Vagina (tissue), 2 donors: ENCODE results near the gene PTPRN2. TPM values are rescaled to one million over a fixed set of nuclear protein-coding genes. Genes with fewer than 3 reads are reported as not detected.
"Not testable (repeated sequence)": the region's sequence is repeated elsewhere in the genome, so short reads cannot be mapped to it uniquely, and the experiment has no call there.

Experiments
- DNase-seq, 2 donors: peaks; one replicate each; pipeline ENCODE4 v3.0.0-alpha.2; 2017; ENCODE audit errors: extremely low spot score in 2 of 2
- H3K27ac ChIP-seq: fragments of 200-600 bp; sonication (generic); one replicate; pipeline ENCODE4 v1.5.1; 2019
- H3K27me3 ChIP-seq: fragments of 200-600 bp; sonication (generic); one replicate; pipeline ENCODE4 v1.5.1; 2019
- H3K36me3 ChIP-seq, 2 donors: fragments of 200-600 bp; sonication (generic); one replicate each; pipeline ENCODE4 v1.5.1; 2017 to 2019
- H3K4me1 ChIP-seq: fragments of 200-600 bp; sonication (generic); one replicate; pipeline ENCODE4 v1.5.1; 2019
- H3K4me3 ChIP-seq, 2 donors: fragments of 200-600 bp; sonication (generic); 1 replicate in 1 of 2; 2 replicates in 1 of 2; pipeline ENCODE4 v1.5.1; 2016 to 2019
- H3K9me3 ChIP-seq: fragments of 200-600 bp; sonication (generic); one replicate; pipeline ENCODE4 v1.5.1; 2019
- POLR2A ChIP-seq, 2 donors: fragments of 450-650 bp; IDR thresholded peaks; one replicate each; pipeline ENCODE4 v1.6.1; 2017; ENCODE audit warnings: antibody characterized with exemption in 2 of 2, mild to moderate bottlenecking in 2 of 2, moderate library complexity in 2 of 2
- POLR2AphosphoS5 ChIP-seq, 2 donors: sonication (generic); formaldehyde crosslinking; IDR thresholded peaks; one replicate each; pipeline ENCODE4 v1.9.0; 2017; ENCODE audit warnings: antibody characterized with exemption in 2 of 2, mild to moderate bottlenecking in 2 of 2, low read depth in 1 of 2; ENCODE audit not compliant: insufficient read depth in 1 of 2
- intact Hi-C: fragments of 100-400 bp; cut with DNase I; formaldehyde crosslinking; loops from one replicate; pipeline ENCODE4 v1.15.1; 2023
- total RNA-seq: library from RNA; depleted of rRNA; stranded (reverse); fragments of >200 nt; gene quantifications from one replicate; pipeline ENCODE4 v1.2.3, GENCODE V29; 2016
- TF ChIP-seq, protein P1 (sequence below), 3 experiments: fragments of 450-650 bp in 2 of 3; fragments of 200-600 bp in 1 of 3; sonication (generic) in 1 of 3; IDR thresholded peaks; one replicate each; pipeline ENCODE4 v1.5.1; 2017 to 2019; ENCODE audit warnings: antibody characterized with exemption in 3 of 3, mild to moderate bottlenecking in 2 of 3, moderate library complexity in 2 of 3

PTPRN2 gene
- total RNA-seq, 1 donor from 2014 or later: 7.4 TPM

DNA sequence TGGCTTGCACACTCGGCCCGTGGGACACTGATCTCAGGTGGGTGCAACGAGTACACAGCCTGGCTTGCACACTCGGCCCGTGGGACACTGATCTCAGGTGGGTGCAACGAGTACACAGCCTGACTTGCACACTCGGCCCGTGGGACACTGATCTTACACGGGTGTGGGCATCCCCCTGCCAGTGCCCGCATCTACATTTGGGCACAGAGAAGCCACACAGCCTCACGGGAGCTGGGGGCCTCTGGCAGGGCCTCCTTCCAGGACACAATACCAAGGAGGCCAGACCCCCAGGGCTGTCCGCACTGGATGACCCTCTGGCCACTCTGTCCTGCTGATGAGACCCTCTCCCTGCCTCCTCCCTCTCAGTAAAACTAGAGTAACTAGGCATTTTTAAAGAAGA, 920.4 kb downstream of the PTPRN2 start:
- Histone ChIP-seq H3K36me3 (no peaks in the 10 kb centered on the region), H3K4me1 (no peaks in the 10 kb centered on the region), H3K27ac (no peak overlapping the region), H3K9me3 (no peaks in the 10 kb centered on the region), H3K27me3 (no peaks in the 10 kb centered on the region), H3K4me3 (no peak overlapping the region)
- TF ChIP-seq POLR2A (IDR thresholded peaks at IDR 0.05) (no peak), POLR2AphosphoS5 (IDR thresholded peaks at IDR 0.05; ENCODE audit: insufficient read depth in 1 of 2, low read depth in 1 of 2) (no peak)
- intact Hi-C loops: no loop called here
- no peak for DNase-seq

DNA sequence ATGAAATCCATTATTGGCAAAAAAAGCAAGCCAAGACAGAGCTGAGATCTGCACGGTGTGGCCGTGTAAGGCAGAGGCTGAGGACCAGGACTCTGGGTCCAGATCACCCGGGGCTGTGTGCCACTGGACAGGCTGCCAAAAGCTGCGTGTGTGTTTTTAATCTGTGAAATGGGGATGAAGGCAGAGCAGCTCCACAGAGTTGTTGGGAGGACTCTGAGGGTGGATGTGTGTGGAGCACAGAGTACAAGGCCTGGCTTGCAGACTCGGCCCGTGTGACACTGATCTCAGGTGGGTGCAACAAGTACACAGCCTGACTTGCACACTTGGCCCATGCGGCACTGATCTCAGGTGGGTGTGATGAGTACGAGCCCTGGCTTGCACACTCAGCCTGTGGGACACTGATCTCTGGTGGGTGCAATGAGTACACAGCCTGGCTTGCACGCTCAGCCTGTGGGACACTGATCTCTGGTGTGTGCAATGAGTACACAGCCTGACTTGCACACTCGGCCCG, 921.0 kb downstream of the PTPRN2 start:
- TF ChIP-seq POLR2AphosphoS5 (IDR thresholded peaks at IDR 0.05; ENCODE audit: insufficient read depth in 1 of 2, low read depth in 1 of 2) (no peak), POLR2A (IDR thresholded peaks at IDR 0.05) (no peak)
- TF ChIP-seq, protein P1, sequence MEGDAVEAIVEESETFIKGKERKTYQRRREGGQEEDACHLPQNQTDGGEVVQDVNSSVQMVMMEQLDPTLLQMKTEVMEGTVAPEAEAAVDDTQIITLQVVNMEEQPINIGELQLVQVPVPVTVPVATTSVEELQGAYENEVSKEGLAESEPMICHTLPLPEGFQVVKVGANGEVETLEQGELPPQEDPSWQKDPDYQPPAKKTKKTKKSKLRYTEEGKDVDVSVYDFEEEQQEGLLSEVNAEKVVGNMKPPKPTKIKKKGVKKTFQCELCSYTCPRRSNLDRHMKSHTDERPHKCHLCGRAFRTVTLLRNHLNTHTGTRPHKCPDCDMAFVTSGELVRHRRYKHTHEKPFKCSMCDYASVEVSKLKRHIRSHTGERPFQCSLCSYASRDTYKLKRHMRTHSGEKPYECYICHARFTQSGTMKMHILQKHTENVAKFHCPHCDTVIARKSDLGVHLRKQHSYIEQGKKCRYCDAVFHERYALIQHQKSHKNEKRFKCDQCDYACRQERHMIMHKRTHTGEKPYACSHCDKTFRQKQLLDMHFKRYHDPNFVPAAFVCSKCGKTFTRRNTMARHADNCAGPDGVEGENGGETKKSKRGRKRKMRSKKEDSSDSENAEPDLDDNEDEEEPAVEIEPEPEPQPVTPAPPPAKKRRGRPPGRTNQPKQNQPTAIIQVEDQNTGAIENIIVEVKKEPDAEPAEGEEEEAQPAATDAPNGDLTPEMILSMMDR (IDR thresholded peaks at IDR 0.05): no peak

DNA sequence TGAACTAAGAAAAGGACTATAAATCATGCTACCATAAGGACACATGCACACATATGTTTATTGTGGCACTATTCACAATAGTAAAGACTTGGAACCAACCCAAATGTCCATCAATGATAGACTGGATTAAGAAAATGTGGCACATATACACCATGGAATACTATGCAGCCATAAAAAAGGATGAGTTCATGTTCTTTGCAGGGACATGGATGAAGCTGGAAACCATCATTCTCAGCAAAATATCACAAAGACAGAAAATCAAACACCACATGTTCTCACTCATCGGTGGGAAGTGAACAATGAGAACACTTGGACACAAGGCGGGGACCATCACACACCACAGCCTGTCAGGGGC, 922.0 kb downstream of the PTPRN2 start:
- intact Hi-C loops: not testable (repeated sequence)

More for the DNA sequence above, 921.0 kb downstream of the PTPRN2 start:
- no peak for DNase-seq
- H3K9me3 ChIP-seq: no peaks in the 10 kb centered on the region
- H3K4me1 ChIP-seq: no peaks in the 10 kb centered on the region
- no peaks in the 10 kb centered on the region for H3K36me3 ChIP-seq
- intact Hi-C loops: no loop called here
- H3K27me3 ChIP-seq: no peaks in the 10 kb centered on the region
- H3K4me3 ChIP-seq: no peak overlapping the region
- H3K27ac ChIP-seq: no peak overlapping the region

DNA sequence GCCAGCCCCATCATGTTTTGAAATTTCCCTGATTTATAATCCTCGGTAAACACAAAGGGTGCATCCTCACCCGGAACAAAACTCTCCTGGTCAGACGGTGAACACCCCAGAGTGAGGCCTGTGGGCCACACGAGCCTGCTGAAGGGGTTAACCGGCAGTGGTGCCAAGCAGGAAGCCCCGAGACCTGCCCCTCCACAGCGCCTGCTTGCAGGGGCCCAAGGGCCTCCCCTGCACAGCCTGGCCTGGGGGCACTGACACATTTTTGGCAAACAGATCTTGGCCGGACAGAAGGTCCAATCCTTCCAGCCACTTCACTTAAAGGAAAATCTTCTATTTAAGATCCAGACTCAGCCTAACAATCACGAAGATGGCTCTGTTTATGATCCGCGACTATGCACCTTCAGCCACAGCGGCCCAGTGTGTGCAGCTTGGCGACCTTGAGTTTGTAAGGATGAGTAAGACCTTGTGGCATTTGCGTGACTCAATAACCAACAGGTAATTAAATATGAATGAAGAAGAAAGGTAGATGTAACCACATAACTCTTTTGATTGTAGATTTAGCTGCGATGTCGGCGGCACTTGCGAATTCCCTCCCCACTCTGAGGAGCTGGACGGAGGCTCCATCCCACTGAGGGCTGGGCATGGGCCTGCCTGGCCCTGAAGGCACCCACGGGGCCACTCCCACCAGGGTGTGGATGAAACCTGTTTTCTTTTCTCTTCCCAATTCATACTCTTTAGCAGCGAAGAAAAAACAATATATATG, 922.6 kb downstream of the PTPRN2 start:
- Histone ChIP-seq H3K4me1 (no peaks in the 10 kb centered on the region), H3K36me3 (no peaks in the 10 kb centered on the region), H3K27ac (no peak overlapping the region), H3K27me3 (no peaks in the 10 kb centered on the region), H3K9me3 (no peaks in the 10 kb centered on the region), H3K4me3 (no peak overlapping the region)
- intact Hi-C loops: no loop called here
- no peak for DNase-seq
- TF ChIP-seq, protein P1 (IDR thresholded peaks at IDR 0.05): no peak
- TF ChIP-seq POLR2AphosphoS5 (IDR thresholded peaks at IDR 0.05; ENCODE audit: insufficient read depth in 1 of 2, low read depth in 1 of 2) (no peak), POLR2A (IDR thresholded peaks at IDR 0.05) (no peak)

More for the DNA sequence above, 922.0 kb downstream of the PTPRN2 start:
- H3K9me3 ChIP-seq, H3K4me3 ChIP-seq, H3K27me3 ChIP-seq, H3K36me3 ChIP-seq, H3K27ac ChIP-seq, H3K4me1 ChIP-seq, DNase-seq: not testable (repeated sequence)

DNA sequence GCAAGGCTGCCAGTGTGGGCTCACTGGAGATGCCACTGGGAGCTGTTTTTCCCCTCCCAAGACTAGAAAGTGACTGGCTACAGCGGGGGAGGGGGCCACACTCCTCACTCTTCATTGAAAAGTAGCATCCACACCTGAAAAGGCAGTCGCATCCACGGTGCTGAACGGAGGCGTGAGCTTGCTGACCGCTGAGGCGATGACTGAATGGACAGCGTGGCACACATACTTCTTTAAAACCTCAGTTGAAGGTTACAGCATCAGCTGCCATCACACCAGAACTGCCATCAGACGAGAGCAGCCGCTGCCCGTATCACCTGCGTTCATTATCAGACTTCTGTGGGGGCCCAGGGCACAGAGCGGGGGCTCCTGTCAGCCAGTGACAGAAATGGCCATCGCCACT, 923.6 kb downstream of the PTPRN2 start:
- Histone ChIP-seq H3K4me3 (no peak overlapping the region), H3K4me1 (no peaks in the 10 kb centered on the region), H3K36me3 (no peaks in the 10 kb centered on the region), H3K27ac (no peak overlapping the region), H3K9me3 (no peaks in the 10 kb centered on the region), H3K27me3 (no peaks in the 10 kb centered on the region)
- intact Hi-C loops: no loop called here
- DNase-seq: no peak
- TF ChIP-seq POLR2AphosphoS5 (IDR thresholded peaks at IDR 0.05; ENCODE audit: insufficient read depth in 1 of 2, low read depth in 1 of 2): no peak
- TF ChIP-seq, protein P1 (IDR thresholded peaks at IDR 0.05): no peak
- no peak for TF ChIP-seq POLR2A (IDR thresholded peaks at IDR 0.05)

DNA sequence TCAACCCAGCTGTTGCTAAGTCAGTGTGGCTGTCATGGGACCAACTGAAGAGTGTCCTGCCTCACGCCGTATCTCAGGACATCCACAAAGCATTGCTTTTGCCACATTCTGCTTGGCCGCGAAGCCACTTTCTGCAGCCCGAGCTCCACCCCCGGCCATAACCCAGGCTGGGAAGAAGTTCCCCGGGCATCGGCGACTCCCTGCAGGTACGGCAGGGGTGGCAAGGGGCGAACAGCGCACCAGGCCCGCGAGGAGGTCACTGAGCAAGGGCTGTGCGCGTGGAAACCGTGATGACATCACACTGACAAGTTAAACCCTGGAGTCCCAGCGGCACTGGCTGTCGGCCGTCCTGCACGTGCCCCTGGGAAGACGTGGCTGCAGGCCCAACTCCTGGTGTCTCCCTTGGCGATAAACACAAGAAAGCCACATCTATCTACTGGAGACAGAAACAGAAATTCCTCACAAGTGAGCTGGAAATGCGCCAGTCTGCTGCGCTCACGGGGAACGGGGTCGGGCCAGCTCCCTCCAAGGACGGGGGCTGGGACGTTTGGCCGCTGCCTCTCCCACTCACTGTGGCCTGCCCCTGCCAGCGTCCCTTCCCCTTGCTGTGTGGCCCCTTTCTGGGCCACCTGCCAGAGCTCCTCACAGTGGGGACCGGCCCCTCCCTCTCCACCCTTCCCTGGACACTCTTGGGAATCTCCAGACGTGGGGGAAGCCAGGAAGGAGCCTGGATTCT, 924.5 kb downstream of the PTPRN2 start:
- H3K4me3 ChIP-seq: no peak overlapping the region
- no peak overlapping the region for H3K27ac ChIP-seq
- no peak for DNase-seq
- no peak for TF ChIP-seq POLR2AphosphoS5 (IDR thresholded peaks at IDR 0.05; ENCODE audit: insufficient read depth in 1 of 2, low read depth in 1 of 2)
- TF ChIP-seq, protein P1 (IDR thresholded peaks at IDR 0.05): no peak
- TF ChIP-seq POLR2A (IDR thresholded peaks at IDR 0.05): no peak
- intact Hi-C loops: no loop called here
- no peaks in the 10 kb centered on the region for H3K27me3 ChIP-seq
- no peaks in the 10 kb centered on the region for H3K9me3 ChIP-seq
- H3K4me1 ChIP-seq: no peaks in the 10 kb centered on the region
- no peaks in the 10 kb centered on the region for H3K36me3 ChIP-seq
